Lung (tissue), 12 donors: ENCODE measurements around the gene SLC7A5. TPM values are rescaled to one million over a fixed set of nuclear protein-coding genes. Genes with fewer than 3 reads are reported as not detected.
A peak's percentile ranks its signal among the peaks of the same experiment; 100 is the strongest.

ENCODE experiments used
- ATAC-seq: fragments of 200-7000 bp; cut with Tn5 transposase; one replicate; pipeline ENCODE4 v1.9.1; 2020; ENCODE audit warnings: moderate number of reproducible peaks; ENCODE audit not compliant: insufficient read depth, low FRiP score
- DNase-seq, 3 donors: peaks; one replicate each; pipeline ENCODE4 v3.0.0-alpha.2; 2013 to 2017
- H3K27ac ChIP-seq, 2 donors: one replicate each; pipeline ENCODE4 v1.5.1; 2013; ENCODE audit warnings: mild to moderate bottlenecking in 2 of 2, moderate library complexity in 2 of 2, control low read depth in 1 of 2, inconsistent platforms in 1 of 2, low read depth in 1 of 2, low read length in 1 of 2
- H3K27me3 ChIP-seq, 3 donors: one replicate each; pipeline ENCODE4 v1.5.1; 2013; ENCODE audit warnings: low read length in 2 of 3; ENCODE audit not compliant: control insufficient read depth in 3 of 3, insufficient read depth in 3 of 3
- H3K36me3 ChIP-seq, 4 donors: one replicate each; pipeline ENCODE4 v1.5.1; 2013; ENCODE audit warnings: low read length in 4 of 4, mild to moderate bottlenecking in 1 of 4, moderate library complexity in 1 of 4; ENCODE audit not compliant: control insufficient read depth in 4 of 4, insufficient read depth in 4 of 4
- H3K4me1 ChIP-seq, 5 donors: one replicate each; pipeline ENCODE4 v1.5.1; 2013; ENCODE audit warnings: low read length in 5 of 5, mild to moderate bottlenecking in 2 of 5, moderate library complexity in 1 of 5; ENCODE audit not compliant: control insufficient read depth in 5 of 5, insufficient read depth in 5 of 5
- H3K4me3 ChIP-seq: one replicate; pipeline ENCODE4 v1.5.1; 2013; ENCODE audit warnings: mild to moderate bottlenecking, control low read depth, moderate library complexity
- H3K9ac ChIP-seq, 2 donors: one replicate each; pipeline ENCODE4 v1.5.1; 2013; ENCODE audit warnings: low read length in 2 of 2, control low read depth in 1 of 2; ENCODE audit not compliant: insufficient read depth in 1 of 2
- H3K9me3 ChIP-seq, 4 donors: one replicate each; pipeline ENCODE4 v1.5.1; 2013; ENCODE audit warnings: low read length in 3 of 4, mild to moderate bottlenecking in 1 of 4, moderate library complexity in 1 of 4; ENCODE audit not compliant: control insufficient read depth in 4 of 4, insufficient read depth in 3 of 4
- CTCF ChIP-seq: IDR thresholded peaks from 2 replicates; pipeline ENCODE4 v1.5.1; 2012; ENCODE audit warnings: mild to moderate bottlenecking; ENCODE audit errors: control extremely low read depth, extremely low read depth
- WGBS, 2 donors: extraction: QIAGEN DNeasy Blood & Tissue Kit; methylation state at CpG; one replicate each; pipeline ENCODE4 v1.1.7; 2013; 5-methylcytosine and 5-hydroxymethylcytosine counted together
- polyA plus RNA-seq, 2 donors: library from polyadenylated mRNA; stranded (reverse); fragments of 200-250 nt; gene quantifications; one replicate each; pipeline ENCODE4 v1.2.1, GENCODE V29; 2013
- total RNA-seq, 2 donors: library from RNA; depleted of rRNA in 1 of 2; stranded (reverse); fragments of >200 nt in 1 of 2; gene quantifications; one replicate each; pipeline ENCODE4 v1.2.1, GENCODE V29; 2014 to 2021
- donor health status: control.
- donor health status: control.
- donor health status: Bipolar disorder and iron deficiency.
- donor health status: healthy.
- donor health status: DM: yes; HTN: yes; CAD: no.

The SLC7A5 gene
- total and polyA plus RNA-seq, 4 donors: 4.0 to 36.1 (median 19.8) TPM

- H3K27ac ChIP-seq: no peak overlapping the region
- H3K27me3 ChIP-seq: no peaks in the 10 kb centered on the region
- no peak overlapping the region for H3K9ac ChIP-seq
- no peak for ATAC-seq
- H3K4me3 ChIP-seq: no peak overlapping the region
- peak; percentile 71 for TF ChIP-seq CTCF
- 48 to 51% methylated on average over 25 of the region's 25 CpGs for WGBS, 2 donors
- DNase-seq: peak in 2 of 3 donors; percentile 49 to 70
- H3K4me1 ChIP-seq: peaks cover 0 to 32% (median 7%) of the 10 kb centered on the region in 5 donors
- peaks cover 0 to 3% (median 0%) of the 10 kb centered on the region in 4 donors for H3K36me3 ChIP-seq
- no peaks in the 10 kb centered on the region for H3K9me3 ChIP-seq
Measured at GRCh38 chr16:87850009-87851006, 19.0 kb downstream of the SLC7A5 start.

GRCh38 chr16:87849419-87850008 lies 19.8 kb downstream of the SLC7A5 start:
- Histone ChIP-seq H3K27me3 (no peaks in the 10 kb centered on the region), H3K9me3 (no peaks in the 10 kb centered on the region), H3K9ac (no peak overlapping the region), H3K27ac (no peak overlapping the region), H3K36me3 (peaks cover 0 to 3% (median 0%) of the 10 kb centered on the region in 4 donors), H3K4me1 (peaks cover 0 to 27% (median 7%) of the 10 kb centered on the region in 5 donors), H3K4me3 (no peak overlapping the region)
- TF ChIP-seq CTCF: no peak
- ATAC-seq (no peak), DNase-seq (no peak)
- WGBS, 2 donors: 75 to 80% methylated on average over 16 of the region's 16 CpGs

GRCh38 chr16:87848676-87849345 lies 20.5 kb downstream of the SLC7A5 start:
- ATAC-seq (no peak), DNase-seq (no peak)
- no peak overlapping the region for H3K4me3 ChIP-seq
- H3K9me3 ChIP-seq: no peaks in the 10 kb centered on the region
- no peak for TF ChIP-seq CTCF
- peak overlapping the region in 1 of 2 donors; percentile 46 for H3K9ac ChIP-seq
- peaks cover 0 to 23% (median 7%) of the 10 kb centered on the region in 5 donors for H3K4me1 ChIP-seq
- H3K27me3 ChIP-seq: no peaks in the 10 kb centered on the region
- H3K27ac ChIP-seq: no peak overlapping the region
- peaks cover 0 to 4% (median 0%) of the 10 kb centered on the region in 4 donors for H3K36me3 ChIP-seq
- WGBS, 2 donors: 85 to 88% methylated on average over 18 of the region's 18 CpGs
